Subcutaneous abdominal adipose tissue (tissue), 5 donors: Measurements from ENCODE around the gene ALPK3.

Experiments
- H3K27ac ChIP-seq: one replicate; pipeline ENCODE4 v1.7.0; 2013; ENCODE audit warnings: low read depth, mild to moderate bottlenecking, inconsistent platforms, low read length, moderate library complexity
- H3K27me3 ChIP-seq, 5 donors: one replicate each; pipeline ENCODE4 v1.7.0; 2013; ENCODE audit warnings: low read length in 5 of 5, inconsistent platforms in 1 of 5; ENCODE audit not compliant: control insufficient read depth in 5 of 5, insufficient read depth in 4 of 5
- H3K36me3 ChIP-seq, 5 donors: one replicate each; pipeline ENCODE4 v1.7.0; 2013; ENCODE audit warnings: low read length in 5 of 5; ENCODE audit not compliant: control insufficient read depth in 5 of 5, insufficient read depth in 5 of 5
- H3K4me1 ChIP-seq, 5 donors: one replicate each; pipeline ENCODE4 v1.7.0; 2013; ENCODE audit warnings: low read length in 5 of 5, mild to moderate bottlenecking in 3 of 5, moderate library complexity in 1 of 5; ENCODE audit not compliant: control insufficient read depth in 5 of 5, insufficient read depth in 5 of 5
- H3K4me3 ChIP-seq, 5 donors: one replicate each; pipeline ENCODE4 v1.7.0; 2013; ENCODE audit warnings: low read length in 5 of 5, low read depth in 1 of 5
- H3K9ac ChIP-seq, 5 donors: one replicate each; pipeline ENCODE4 v1.7.0; 2013; ENCODE audit warnings: low read length in 5 of 5, mild to moderate bottlenecking in 4 of 5, moderate library complexity in 3 of 5
- H3K9me3 ChIP-seq, 5 donors: one replicate each; pipeline ENCODE4 v1.7.0; 2013; ENCODE audit warnings: low read length in 5 of 5; ENCODE audit not compliant: control insufficient read depth in 5 of 5
- donor health status: healthy.
- donor health status: healthy.
- donor health status: healthy.
- donor health status: healthy.
- donor health status: healthy.

The ALPK3 gene

DNA sequence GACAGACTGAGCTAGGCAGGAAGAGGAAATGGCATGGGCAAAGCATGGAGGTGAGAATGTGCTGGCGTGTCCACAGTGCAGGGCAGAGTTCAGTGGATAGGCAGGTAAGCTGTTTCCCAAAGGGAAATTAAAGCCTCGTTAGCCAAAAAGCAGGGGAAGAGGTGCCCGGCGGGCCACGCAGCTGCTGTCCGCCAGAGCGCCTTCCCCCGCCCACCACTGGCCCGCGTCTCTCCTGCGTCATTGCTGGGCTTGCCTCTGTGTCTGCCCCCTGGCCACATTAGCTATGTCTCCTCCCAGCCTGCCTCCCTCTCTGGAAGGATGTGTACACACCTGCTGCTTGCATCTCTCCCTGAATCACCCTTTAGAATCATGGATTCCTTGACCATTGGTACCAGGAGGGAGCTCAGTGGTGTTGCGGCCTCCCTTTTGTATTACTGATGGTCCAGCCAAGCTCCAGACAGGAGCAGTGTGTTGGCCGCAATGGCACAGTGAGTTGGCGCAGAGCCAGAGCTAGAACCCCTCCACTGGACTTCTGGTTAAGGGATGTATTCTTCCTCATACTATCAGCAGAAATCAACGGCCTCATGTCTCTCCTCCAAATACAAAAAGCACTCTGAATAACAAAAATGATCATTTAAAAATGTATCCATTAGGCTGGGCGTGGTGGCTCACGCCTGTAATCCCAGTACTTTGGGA, 93.9 kb downstream of the ALPK3 start:
- no peaks in the 10 kb centered on the region for H3K27me3 ChIP-seq
- peaks cover 20 to 56% (median 47%) of the 10 kb centered on the region in 5 donors for H3K4me1 ChIP-seq
- peak overlapping the region in 1 of 5 donors; percentile 13 for H3K9ac ChIP-seq
- peak overlapping the region in 1 of 5 donors; percentile 16 for H3K4me3 ChIP-seq
- H3K36me3 ChIP-seq = no peaks in the 10 kb centered on the region
- H3K27ac ChIP-seq = peak overlapping the region; percentile 90
- no peaks in the 10 kb centered on the region for H3K9me3 ChIP-seq

DNA sequence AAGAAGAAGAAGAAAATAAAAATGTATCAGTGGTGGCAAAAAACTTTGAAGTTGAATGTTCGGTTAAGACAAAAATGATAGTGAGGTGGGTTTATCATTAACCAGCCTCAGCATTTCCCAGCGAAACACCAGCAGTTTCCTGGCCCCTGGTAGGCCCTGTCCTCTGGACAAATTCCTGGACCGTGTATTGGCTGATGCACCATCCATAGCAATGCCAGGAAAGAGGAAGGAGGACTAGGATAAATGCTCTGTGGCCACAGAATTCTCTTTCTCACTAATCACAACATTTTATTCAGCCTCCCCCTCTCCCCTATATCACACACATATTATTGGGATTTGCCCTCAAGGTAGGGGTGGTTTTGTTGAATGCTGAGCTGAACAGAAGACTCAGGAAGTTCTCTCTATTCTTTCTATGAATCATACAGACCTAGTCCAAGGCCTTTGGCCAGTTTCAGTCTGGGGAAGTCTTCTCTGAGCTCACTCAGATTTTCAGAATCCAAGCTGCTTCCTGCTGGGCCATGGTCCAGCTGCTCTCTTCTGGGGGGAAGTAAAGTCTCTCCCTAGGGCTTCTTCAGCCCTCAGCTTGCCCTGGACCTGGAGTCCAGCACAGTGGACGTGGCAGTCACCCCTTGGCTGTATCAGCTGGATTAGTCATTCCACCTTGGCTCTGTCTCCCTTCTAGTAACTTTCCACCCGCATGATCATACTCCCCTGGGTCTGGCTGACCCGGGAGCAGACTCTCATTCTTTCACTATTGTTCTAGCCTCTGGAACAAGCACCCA, 94.9 kb downstream of the ALPK3 start:
- Histone ChIP-seq H3K9ac (peak overlapping the region in 3 of 5 donors; percentile 47 to 57 (median 50)), H3K36me3 (no peaks in the 10 kb centered on the region), H3K4me1 (peaks cover 20 to 56% (median 47%) of the 10 kb centered on the region in 5 donors)

GRCh38 chr15:84913360-84913723, 96.2 kb downstream of the ALPK3 start:
- Histone ChIP-seq H3K36me3 (no peaks in the 10 kb centered on the region), H3K9ac (peak overlapping the region in 1 of 5 donors; percentile 0), H3K4me1 (peaks cover 20 to 56% (median 47%) of the 10 kb centered on the region in 5 donors), H3K27me3 (no peaks in the 10 kb centered on the region), H3K27ac (peak overlapping the region; percentile 90), H3K9me3 (no peaks in the 10 kb centered on the region), H3K4me3 (no peak overlapping the region)

More for the DNA sequence above, 94.9 kb downstream of the ALPK3 start:
- peak overlapping the region; percentile 90 for H3K27ac ChIP-seq
- no peaks in the 10 kb centered on the region for H3K9me3 ChIP-seq
- H3K4me3 ChIP-seq = no peak overlapping the region
- no peaks in the 10 kb centered on the region for H3K27me3 ChIP-seq

GRCh38 chr15:84914351-84914750, 97.2 kb downstream of the ALPK3 start:
- no peaks in the 10 kb centered on the region for H3K36me3 ChIP-seq
- H3K27me3 ChIP-seq = no peaks in the 10 kb centered on the region
- peaks cover 20 to 56% (median 47%) of the 10 kb centered on the region in 5 donors for H3K4me1 ChIP-seq
- H3K4me3 ChIP-seq = no peak overlapping the region
- H3K27ac ChIP-seq = peak overlapping the region; percentile 90
- H3K9ac ChIP-seq = peak overlapping the region in 2 of 5 donors; percentile 28 to 70
- H3K9me3 ChIP-seq = no peaks in the 10 kb centered on the region

GRCh38 chr15:84914909-84915605, 97.9 kb downstream of the ALPK3 start:
- H3K9me3 ChIP-seq = no peaks in the 10 kb centered on the region
- H3K9ac ChIP-seq = peak overlapping the region in 4 of 5 donors; percentile 28 to 70 (median 58)
- H3K4me3 ChIP-seq = no peak overlapping the region
- peaks cover 20 to 54% (median 47%) of the 10 kb centered on the region in 5 donors for H3K4me1 ChIP-seq
- H3K36me3 ChIP-seq = no peaks in the 10 kb centered on the region
- no peaks in the 10 kb centered on the region for H3K27me3 ChIP-seq
- peak overlapping the region; percentile 90 for H3K27ac ChIP-seq

DNA sequence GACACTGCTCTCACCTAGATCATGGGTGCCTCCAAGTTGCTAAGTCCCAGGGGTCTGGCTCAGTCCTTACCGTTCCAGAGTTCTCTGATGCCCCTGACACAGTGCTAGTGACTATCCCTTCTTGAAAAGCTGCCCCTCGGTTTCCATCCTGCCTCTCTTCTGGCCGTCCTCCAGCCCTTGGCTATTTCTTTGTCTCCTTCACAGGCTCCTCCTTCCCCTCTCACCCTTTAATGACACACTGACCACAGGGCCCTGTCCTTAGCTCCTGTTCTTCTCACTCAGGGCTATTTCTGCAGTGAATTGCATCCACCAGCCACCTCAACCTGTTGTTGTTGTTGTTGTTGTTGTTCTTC, 98.4 kb downstream of the ALPK3 start:
- Histone ChIP-seq H3K27me3 (no peaks in the 10 kb centered on the region), H3K9ac (peak overlapping the region in 4 of 5 donors; percentile 28 to 70 (median 58)), H3K9me3 (no peaks in the 10 kb centered on the region), H3K4me1 (peaks cover 20 to 53% (median 47%) of the 10 kb centered on the region in 5 donors), H3K36me3 (no peaks in the 10 kb centered on the region), H3K27ac (peak overlapping the region; percentile 90), H3K4me3 (no peak overlapping the region)

DNA sequence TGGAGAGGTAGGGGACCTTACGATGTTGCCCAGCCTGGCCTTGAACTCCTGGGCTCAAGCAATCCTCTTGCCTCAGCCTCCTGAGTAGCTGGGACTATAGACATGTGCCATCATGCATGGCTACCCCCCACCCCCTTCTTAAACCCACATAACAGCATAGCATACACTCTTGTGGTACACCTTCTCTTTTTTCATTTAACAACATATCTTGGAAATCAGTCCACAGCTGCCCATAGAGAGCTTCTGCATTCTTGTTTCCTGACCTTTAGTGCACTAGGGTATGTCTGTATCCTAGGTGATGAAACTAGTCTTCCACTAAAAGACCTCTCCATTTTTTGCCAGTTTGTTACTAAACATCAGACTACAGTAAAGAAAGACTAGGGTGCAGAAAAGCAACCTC, 100.3 kb downstream of the ALPK3 start:
- Histone ChIP-seq H3K36me3 (no peaks in the 10 kb centered on the region), H3K27ac (no peak overlapping the region), H3K4me1 (peaks cover 10 to 41% (median 38%) of the 10 kb centered on the region in 5 donors), H3K4me3 (no peak overlapping the region), H3K9me3 (no peaks in the 10 kb centered on the region), H3K9ac (no peak overlapping the region), H3K27me3 (no peaks in the 10 kb centered on the region)

DNA sequence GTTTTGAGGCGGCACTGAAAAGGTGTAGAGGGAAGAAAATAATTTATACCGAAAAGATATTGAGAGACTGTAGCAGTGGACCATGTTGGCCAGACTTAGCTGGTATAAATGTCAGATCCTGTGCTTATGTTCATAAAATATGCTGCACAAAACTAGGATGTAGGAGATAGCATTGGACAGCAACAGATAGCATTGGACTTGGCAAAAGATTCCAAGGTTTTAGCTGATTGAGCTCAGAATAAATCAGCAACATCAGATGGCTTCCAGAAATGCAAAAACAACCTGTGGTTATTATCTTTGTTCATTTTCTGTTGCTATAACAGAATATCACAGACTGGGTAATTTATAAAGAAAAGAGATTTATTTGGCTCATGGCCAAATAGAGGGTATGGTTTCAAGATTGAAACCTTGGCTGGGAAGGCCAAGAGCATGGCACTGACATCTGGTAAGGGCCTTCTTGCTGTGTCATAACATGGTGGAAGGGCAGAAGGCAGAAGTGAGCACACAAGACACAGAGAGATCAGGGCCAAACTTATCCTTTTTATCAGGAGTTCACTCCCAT, 102.0 kb downstream of the ALPK3 start:
- Histone ChIP-seq H3K36me3 (no peaks in the 10 kb centered on the region), H3K27me3 (no peaks in the 10 kb centered on the region), H3K4me1 (peaks cover 9 to 38% (median 29%) of the 10 kb centered on the region in 5 donors), H3K4me3 (no peak overlapping the region), H3K9me3 (no peaks in the 10 kb centered on the region), H3K27ac (no peak overlapping the region), H3K9ac (no peak overlapping the region)

DNA sequence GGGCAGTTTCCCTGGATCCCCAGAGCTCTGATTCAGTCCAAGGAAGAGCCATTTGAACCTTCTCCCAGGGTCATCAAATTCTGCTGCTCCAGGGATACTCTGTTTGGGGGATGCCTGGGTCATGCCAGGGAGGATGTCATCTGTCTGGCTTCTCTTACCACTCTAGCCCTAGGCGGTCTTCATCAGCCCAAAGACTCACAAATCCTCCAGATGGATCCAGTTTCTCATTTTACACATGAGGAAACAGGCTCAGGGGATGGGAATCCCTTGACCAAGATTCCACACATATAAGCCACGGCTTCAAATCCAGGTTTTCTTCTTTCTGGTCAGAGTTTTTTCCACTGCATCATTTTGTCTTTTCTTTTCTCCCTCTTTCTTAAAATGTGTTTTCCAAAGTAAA, 104.0 kb downstream of the ALPK3 start:
- H3K27me3 ChIP-seq = no peaks in the 10 kb centered on the region
- H3K9me3 ChIP-seq = no peaks in the 10 kb centered on the region

More for the DNA sequence above, 104.0 kb downstream of the ALPK3 start:
- Histone ChIP-seq H3K27ac (peak overlapping the region; percentile 57), H3K9ac (no peak overlapping the region), H3K4me1 (peaks cover 3 to 28% (median 18%) of the 10 kb centered on the region in 5 donors), H3K4me3 (no peak overlapping the region), H3K36me3 (no peaks in the 10 kb centered on the region)
